Brain microvascular endothelial cell (primary cell): ENCODE measurements around the gene NUP58.
A peak's percentile ranks its signal among the peaks of the same experiment; 100 is the strongest.

Experiments used
- DNase-seq: peaks from one replicate; pipeline ENCODE4 v3.0.0-alpha.2; 2020
- H3K27ac ChIP-seq: fragments of 250-450 bp; sonication (Bioruptor Pico); 2 replicates; pipeline ENCODE4 v1.5.1; 2020; ENCODE audit warnings: mild to moderate bottlenecking, moderate library complexity
- H3K27me3 ChIP-seq: fragments of 250-450 bp; sonication (Bioruptor Pico); replicated peaks from 2 replicates; pipeline ENCODE4 v1.5.1; 2020; ENCODE audit warnings: mild to moderate bottlenecking
- H3K36me3 ChIP-seq: fragments of 250-450 bp; sonication (Bioruptor Pico); replicated peaks from 2 replicates; pipeline ENCODE4 v1.5.1; 2020; ENCODE audit warnings: mild to moderate bottlenecking
- H3K4me3 ChIP-seq: 2 replicates; pipeline ENCODE4 v1.5.1; 2011; ENCODE audit warnings: low read depth, mild to moderate bottlenecking, control low read depth, low read length, moderate library complexity
- in situ Hi-C: cut with HindIII; loops from 2 replicates; pipeline ENCODE4 v1.10.0; 2017; ENCODE audit warnings: low sequenced_read_pairs, low pct_ligation_motif_present
- TF ChIP-seq, protein P1 (sequence below): IDR thresholded peaks from 2 replicates; pipeline ENCODE4 v1.5.1; 2011; ENCODE audit warnings: low read depth, mild to moderate bottlenecking, moderate library complexity, low read length, control low read depth, inconsistent platforms; ENCODE audit errors: missing control alignments

The NUP58 gene

DNA sequence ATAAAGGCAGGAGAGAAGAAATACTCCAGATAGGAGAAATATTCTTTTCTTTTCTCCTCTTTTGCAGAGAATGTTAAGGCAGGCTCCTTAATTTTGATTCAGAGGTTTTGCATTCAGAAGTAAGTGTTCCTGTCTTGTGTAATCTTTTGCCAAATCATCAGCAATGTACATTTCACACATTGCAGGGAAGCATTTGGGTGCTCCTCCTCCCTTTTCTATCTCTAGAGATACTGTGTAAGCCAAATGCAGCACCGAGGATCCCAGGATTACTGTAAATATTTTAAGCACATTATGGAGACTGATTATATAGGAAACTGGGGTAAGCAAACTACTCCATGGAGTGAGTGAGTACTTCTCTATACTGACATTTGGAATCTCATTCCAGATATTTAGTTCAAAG lies 77.6 kb downstream of the NUP58 start:
- DNase-seq, result no peak
- in situ Hi-C loops, result no loop called here
- Histone ChIP-seq H3K36me3 (no peaks in the 10 kb centered on the region), H3K27ac (no peak overlapping the region), H3K4me3 (no peak overlapping the region), H3K27me3 (peaks cover 2% of the 10 kb centered on the region)
- TF ChIP-seq, protein P1, sequence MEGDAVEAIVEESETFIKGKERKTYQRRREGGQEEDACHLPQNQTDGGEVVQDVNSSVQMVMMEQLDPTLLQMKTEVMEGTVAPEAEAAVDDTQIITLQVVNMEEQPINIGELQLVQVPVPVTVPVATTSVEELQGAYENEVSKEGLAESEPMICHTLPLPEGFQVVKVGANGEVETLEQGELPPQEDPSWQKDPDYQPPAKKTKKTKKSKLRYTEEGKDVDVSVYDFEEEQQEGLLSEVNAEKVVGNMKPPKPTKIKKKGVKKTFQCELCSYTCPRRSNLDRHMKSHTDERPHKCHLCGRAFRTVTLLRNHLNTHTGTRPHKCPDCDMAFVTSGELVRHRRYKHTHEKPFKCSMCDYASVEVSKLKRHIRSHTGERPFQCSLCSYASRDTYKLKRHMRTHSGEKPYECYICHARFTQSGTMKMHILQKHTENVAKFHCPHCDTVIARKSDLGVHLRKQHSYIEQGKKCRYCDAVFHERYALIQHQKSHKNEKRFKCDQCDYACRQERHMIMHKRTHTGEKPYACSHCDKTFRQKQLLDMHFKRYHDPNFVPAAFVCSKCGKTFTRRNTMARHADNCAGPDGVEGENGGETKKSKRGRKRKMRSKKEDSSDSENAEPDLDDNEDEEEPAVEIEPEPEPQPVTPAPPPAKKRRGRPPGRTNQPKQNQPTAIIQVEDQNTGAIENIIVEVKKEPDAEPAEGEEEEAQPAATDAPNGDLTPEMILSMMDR, result no peak

DNA sequence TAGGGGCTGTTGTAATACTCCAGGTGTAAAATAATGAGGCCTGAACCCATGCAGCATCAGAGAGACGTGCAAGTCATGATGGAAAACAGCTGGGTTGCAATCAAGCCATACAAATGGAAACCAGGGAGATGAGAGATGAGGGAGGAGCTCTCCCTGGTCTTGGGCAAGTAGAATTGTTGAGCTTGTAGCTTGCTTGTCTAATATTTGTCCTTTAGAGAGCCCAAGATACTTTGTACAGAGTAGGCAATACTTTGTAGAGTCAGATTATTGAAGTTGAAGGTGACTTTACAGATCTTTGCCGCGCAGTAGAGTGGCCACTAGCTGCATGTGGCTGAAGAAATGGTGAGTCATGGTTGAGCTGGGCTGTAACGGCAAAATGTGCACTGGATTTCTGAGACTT lies 78.7 kb downstream of the NUP58 start:
- peak; percentile 14 for DNase-seq
- H3K4me3 ChIP-seq, result no peak overlapping the region
- in situ Hi-C loops, result no loop called here
- TF ChIP-seq, protein P1, result no peak
- H3K27ac ChIP-seq, result no peak overlapping the region
- H3K27me3 ChIP-seq, result no peaks in the 10 kb centered on the region
- no peaks in the 10 kb centered on the region for H3K36me3 ChIP-seq

DNA sequence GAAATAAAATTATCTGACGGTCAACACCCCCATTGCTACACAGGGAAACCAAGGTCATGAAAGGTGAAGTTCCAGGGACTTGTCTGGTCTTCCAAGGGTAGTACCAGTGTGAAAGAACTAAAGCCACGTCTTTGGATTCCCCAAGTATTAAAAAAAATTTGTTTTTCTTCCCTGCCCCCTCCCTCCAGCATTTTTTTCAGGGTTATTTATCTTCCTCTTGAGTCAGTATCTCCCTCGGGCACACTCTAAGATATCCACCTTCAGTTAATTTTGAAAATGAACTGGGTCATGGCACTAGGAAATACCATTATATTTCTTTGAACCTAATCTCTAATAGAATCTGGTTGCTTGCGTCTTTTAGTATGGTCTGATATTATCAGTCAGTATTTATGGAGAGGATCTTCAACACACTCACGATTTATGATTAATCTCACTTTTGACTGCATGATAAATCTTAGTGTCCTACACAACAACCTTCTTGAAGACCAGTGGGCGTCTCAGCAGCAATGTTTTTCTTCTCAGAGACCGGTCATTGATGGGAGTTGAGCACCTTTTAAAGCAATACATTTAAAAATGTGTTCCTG lies 79.4 kb downstream of the NUP58 start:
- in situ Hi-C loops, result no loop called here
- TF ChIP-seq, protein P1, result no peak
- no peak overlapping the region for H3K27ac ChIP-seq
- no peak for DNase-seq
- H3K4me3 ChIP-seq, result no peak overlapping the region
- H3K36me3 ChIP-seq, result no peaks in the 10 kb centered on the region
- no peaks in the 10 kb centered on the region for H3K27me3 ChIP-seq

DNA sequence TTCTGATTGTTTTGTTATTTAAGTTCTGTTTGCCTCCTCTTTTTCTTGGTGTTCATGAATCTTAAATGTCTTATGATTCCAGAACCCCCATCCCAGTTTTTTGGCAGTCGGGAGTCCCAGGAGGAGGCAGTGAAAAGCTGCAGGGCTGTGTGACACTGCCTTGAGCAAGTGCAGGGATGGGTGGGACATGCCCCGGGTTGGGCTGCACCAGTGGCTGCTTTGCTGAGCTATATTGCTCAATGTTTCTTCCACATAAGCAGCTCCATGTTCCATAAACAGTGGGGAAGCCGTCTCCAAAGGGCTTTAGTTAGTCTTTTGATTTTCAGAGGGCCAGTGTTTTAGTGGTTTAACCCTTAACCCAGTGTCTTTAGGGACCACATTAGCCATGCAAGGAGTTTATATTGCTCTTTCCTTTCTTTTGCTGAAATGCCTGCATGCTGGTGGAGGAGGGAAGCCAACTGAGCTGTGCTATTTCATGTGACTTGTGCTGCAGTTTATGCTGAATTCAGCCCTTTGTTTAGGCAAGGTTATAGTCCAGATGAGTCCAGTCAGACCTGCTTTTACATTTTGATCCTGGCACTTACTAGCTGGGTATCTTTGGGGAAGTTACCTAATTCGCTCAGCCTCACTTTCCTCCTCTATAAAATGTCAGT lies 83.5 kb downstream of the NUP58 start:
- TF ChIP-seq, protein P1, result no peak
- no peak overlapping the region for H3K4me3 ChIP-seq
- no peaks in the 10 kb centered on the region for H3K27me3 ChIP-seq
- in situ Hi-C loops, result no loop called here
- H3K36me3 ChIP-seq, result no peaks in the 10 kb centered on the region
- no peak for DNase-seq
- no peak overlapping the region for H3K27ac ChIP-seq

DNA sequence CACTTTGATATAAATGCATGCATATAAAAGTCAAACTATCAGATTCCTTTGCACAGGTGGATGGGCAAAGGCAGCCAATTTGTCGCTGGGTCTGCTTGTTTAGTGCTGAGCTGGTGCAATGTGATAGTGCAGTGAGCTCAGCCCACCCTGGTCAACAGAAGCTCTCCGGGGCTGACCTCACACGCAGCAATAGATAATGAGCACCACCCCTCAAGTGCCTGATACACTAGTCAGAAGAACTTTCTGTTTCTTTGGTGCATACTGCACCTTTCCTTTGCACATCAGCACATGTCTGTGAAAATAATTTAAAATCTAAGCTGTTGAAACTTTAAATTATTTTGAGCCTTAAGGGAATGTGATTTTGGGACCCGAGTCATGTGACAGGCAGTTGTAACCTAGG lies 90.5 kb downstream of the NUP58 start:
- TF ChIP-seq, protein P1, result no peak
- no peaks in the 10 kb centered on the region for H3K27me3 ChIP-seq
- in situ Hi-C loops, result no loop called here

More for the DNA sequence above, 90.5 kb downstream of the NUP58 start:
- H3K4me3 ChIP-seq, result no peak overlapping the region
- H3K36me3 ChIP-seq, result no peaks in the 10 kb centered on the region
- no peak for DNase-seq
- no peak overlapping the region for H3K27ac ChIP-seq
